ENCODE results near the gene CRHR1.

CRHR1 gene

DNA sequence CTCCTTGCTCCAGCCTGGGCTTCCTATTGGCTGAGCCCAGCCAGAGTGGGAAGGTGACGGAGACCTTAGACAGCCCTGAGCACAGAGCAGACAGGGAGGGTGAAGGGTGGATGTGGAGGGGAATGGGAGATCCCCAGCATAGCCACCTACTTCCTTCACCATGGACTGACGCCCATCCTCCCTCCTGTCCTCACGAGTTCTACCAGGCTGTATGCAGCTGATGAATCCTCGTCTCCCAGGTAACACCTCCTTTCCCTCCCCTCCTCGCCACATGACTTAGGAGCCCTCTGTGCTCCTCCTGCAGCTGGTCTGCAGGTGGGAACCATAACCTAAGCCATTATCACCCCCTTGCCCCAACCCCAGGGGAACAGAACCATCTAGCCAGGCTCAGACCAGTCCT lies 9.0 kb upstream of the CRHR1 start:
- no peak for TF ChIP-seq ZNF274 (IDR thresholded peaks at IDR 0.05; ENCODE audit: low read depth, low read length)
- H3K4me3 ChIP-seq (ENCODE audit: low read length) = no peak overlapping the region

- TF ChIP-seq ZNF274 (IDR thresholded peaks at IDR 0.05; ENCODE audit: low read depth, low read length) = no peak
- no peak overlapping the region for H3K4me3 ChIP-seq (ENCODE audit: low read length)
These were observed 8.5 kb upstream of the CRHR1 start for GRCh38 chr17:45775576-45776011.

GRCh38 chr17:45776896-45777295 lies 7.2 kb upstream of the CRHR1 start:
- TF ChIP-seq ZNF274 (IDR thresholded peaks at IDR 0.05; ENCODE audit: low read depth, low read length) = no peak
- H3K4me3 ChIP-seq (ENCODE audit: low read length) = no peak overlapping the region

GRCh38 chr17:45777388-45777787 lies 6.7 kb upstream of the CRHR1 start:
- H3K4me3 ChIP-seq (ENCODE audit: low read length) = no peak overlapping the region
- TF ChIP-seq ZNF274 (IDR thresholded peaks at IDR 0.05; ENCODE audit: low read depth, low read length) = no peak

DNA sequence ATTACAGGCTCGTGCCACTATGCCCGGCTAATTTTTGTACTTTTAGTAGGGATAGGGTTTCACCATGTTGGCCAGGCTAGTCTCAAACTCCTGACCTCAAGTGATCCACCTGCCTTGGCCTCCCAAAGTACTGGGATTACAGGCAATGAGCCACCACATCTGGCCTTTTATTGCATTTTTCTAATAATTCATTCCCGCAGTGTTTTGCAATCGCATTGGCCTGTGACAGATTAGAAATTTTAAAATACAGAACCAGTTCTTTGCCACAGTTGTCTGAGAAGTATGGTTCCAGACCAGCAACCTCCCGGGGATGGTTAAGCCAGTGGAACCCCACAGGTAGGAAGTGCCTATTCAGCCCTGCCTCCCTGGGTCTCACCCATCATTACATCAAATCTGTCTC lies 3.2 kb upstream of the CRHR1 start:
- TF ChIP-seq ZNF274 (IDR thresholded peaks at IDR 0.05; ENCODE audit: low read depth, low read length) = no peak
- no peak overlapping the region for H3K4me3 ChIP-seq (ENCODE audit: low read length)

GRCh38 chr17:45782889-45783592 lies 1.1 kb upstream of the CRHR1 start:
- no peak for TF ChIP-seq ZNF274 (IDR thresholded peaks at IDR 0.05; ENCODE audit: low read depth, low read length)
- H3K4me3 ChIP-seq (ENCODE audit: low read length) = no peak overlapping the region

GRCh38 chr17:45783593-45784292 lies 377 bp upstream of the CRHR1 start:
- no peak for TF ChIP-seq ZNF274 (IDR thresholded peaks at IDR 0.05; ENCODE audit: low read depth, low read length)
- no peak overlapping the region for H3K4me3 ChIP-seq (ENCODE audit: low read length)

DNA sequence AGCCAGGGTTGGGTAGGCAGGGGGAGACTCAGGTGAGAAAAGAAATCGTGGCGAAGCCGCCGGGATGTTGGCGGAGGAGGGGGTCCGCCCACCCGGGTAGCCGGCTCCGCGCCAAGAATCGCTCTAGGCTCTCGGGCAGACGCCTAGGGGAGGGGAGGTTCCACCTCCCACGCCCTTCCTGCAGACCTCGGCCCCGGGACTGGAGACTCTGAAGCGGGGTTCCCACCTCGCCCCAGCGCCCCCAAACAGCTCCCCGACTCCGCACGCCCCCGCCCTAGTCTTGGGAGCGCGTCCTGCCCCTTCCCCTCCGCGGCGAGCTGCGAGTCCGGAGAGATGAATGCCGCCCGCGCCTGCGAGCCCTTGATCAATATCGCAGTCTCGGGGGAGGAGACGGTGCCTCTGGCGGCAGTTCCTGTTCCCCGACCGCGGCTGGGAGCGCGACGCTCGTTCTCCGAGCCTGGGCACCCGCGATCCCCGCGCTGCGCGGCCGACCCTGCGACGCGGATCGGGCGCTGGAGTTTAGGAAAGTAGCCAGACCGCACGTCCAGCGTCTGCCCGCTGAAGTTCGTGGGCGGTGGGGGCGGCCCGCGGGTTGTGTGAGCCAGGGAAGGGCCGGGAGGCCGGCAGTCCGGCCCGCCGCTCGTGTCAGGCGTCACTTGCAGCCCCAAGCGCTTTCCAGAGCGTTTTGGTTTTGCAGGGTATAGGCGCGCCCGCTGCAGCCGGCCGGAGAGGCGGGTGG lies 790 bp downstream of the CRHR1 start:
- H3K4me3 ChIP-seq (ENCODE audit: low read length) = peak overlapping the region; percentile 17; the same call in 1 of the 2 replicates
- no peak for TF ChIP-seq ZNF274 (IDR thresholded peaks at IDR 0.05; ENCODE audit: low read depth, low read length)

DNA sequence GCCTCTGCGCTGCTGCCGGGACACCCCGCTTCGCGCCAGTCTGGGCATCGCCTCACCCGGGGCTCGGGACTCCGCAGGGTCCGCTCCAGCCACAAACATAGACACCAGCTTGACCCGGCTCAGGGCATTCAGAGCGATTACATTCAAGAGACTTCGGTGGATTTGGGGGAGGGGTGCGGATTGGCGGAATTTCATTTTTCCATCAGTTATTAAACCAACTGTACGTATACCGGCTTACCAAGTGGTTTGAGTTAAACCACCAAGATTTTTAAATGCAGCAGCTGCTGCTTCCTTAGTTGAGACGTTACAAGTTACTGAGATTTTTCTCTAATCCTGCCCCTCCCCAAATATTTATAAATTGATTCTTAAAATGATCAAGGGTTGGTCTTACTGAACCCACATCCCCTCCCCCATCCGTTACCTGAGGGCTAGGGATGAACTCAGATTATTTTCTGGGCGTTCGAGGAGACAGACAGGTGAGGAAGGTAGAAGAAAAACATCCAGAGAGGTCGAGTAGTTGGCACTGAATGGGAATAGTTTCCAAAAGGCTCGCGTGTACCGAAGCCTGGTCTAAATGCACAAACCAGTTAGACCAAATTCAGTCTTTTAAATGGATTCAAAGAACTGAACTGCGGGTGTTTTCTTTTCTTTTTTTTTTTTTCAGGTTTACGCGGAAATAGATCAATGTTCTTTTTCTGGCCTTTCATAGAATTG lies 1.5 kb downstream of the CRHR1 start:
- H3K4me3 ChIP-seq (ENCODE audit: low read length) = no peak overlapping the region

GRCh38 chr17:45786349-45786748 lies 2.2 kb downstream of the CRHR1 start:
- no peak for TF ChIP-seq ZNF274 (IDR thresholded peaks at IDR 0.05; ENCODE audit: low read depth, low read length)
- no peak overlapping the region for H3K4me3 ChIP-seq (ENCODE audit: low read length)

More for the DNA sequence above, 1.5 kb downstream of the CRHR1 start:
- TF ChIP-seq ZNF274 (IDR thresholded peaks at IDR 0.05; ENCODE audit: low read depth, low read length) = no peak

- no peak for TF ChIP-seq ZNF274 (IDR thresholded peaks at IDR 0.05; ENCODE audit: low read depth, low read length)
- H3K4me3 ChIP-seq (ENCODE audit: low read length) = no peak overlapping the region
These were observed 2.9 kb downstream of the CRHR1 start for GRCh38 chr17:45787044-45787443.

GRCh38 chr17:45787656-45788055 lies 3.5 kb downstream of the CRHR1 start:
- no peak for TF ChIP-seq ZNF274 (IDR thresholded peaks at IDR 0.05; ENCODE audit: low read depth, low read length)
- H3K4me3 ChIP-seq (ENCODE audit: low read length) = no peak overlapping the region

- TF ChIP-seq ZNF274 (IDR thresholded peaks at IDR 0.05; ENCODE audit: low read depth, low read length) = no peak
- no peak overlapping the region for H3K4me3 ChIP-seq (ENCODE audit: low read length)
These were observed 3.9 kb downstream of the CRHR1 start for GRCh38 chr17:45788057-45788456.

DNA sequence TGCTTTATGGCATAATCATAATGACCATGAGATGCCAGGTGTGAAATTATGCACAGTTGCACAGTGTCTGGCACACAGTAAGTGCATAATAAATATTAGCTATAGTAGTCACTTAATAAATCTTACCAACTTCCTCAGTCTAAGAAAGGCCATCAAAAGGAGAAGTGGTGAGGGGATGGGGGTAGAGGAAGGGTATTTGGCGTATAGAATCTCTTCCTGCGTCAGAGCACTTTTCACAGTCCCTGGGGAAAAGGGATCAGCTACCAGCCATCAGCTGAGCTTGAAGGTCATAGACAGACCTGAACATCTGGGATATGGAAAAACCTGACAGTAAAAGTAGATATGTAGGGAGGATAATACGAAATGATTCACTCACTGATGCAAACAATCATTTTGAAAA lies 5.8 kb downstream of the CRHR1 start:
- H3K4me3 ChIP-seq (ENCODE audit: low read length) = no peak overlapping the region
- TF ChIP-seq ZNF274 (IDR thresholded peaks at IDR 0.05; ENCODE audit: low read depth, low read length) = no peak

All from GM08714 (cell line).